SK-N-SH (cell line): ENCODE measurements around the gene ZNF22.

Source experiments
- SMC3 ChIP-seq: IDR thresholded peaks from 2 replicates; pipeline ENCODE4 v1.6.1; 2012; ENCODE audit warnings: low read depth, low read length, improper control_type of control experiment
- YY1 ChIP-seq: IDR thresholded peaks from 2 replicates; pipeline ENCODE4 v1.4.0; 2012; ENCODE audit warnings: low read depth, mild to moderate bottlenecking

GRCh38 chr10:44993226-44993921 is 7.3 kb upstream of the ZNF22 start:
- TF ChIP-seq YY1 (no peak), SMC3 (no peak)
